IMR-90 (cell line): ENCODE results near the gene FUBP3.

ENCODE experiments used
- FOS ChIP-seq: fragments of 150-350 bp; IDR thresholded peaks from 2 replicates; pipeline ENCODE4 v1.6.1; 2016; ENCODE audit warnings: low read depth, low read length
- MAFK ChIP-seq: IDR thresholded peaks from 2 replicates; pipeline ENCODE4 v1.6.1; 2012; ENCODE audit warnings: low read depth, low read length, improper control_type of control experiment
- MAZ ChIP-seq: IDR thresholded peaks from 2 replicates; pipeline ENCODE4 v1.6.1; 2012; ENCODE audit warnings: low read depth, mild to moderate bottlenecking, low read length, improper control_type of control experiment, moderate library complexity, borderline replicate concordance
- POLR2A ChIP-seq: IDR thresholded peaks from 2 replicates; pipeline ENCODE4 v1.6.1; 2012; ENCODE audit warnings: mild to moderate bottlenecking, low read depth, low read length
- RAD21 ChIP-seq: IDR thresholded peaks from 2 replicates; pipeline ENCODE4 v1.6.1; 2012; ENCODE audit warnings: low read length, improper control_type of control experiment
- RFX5 ChIP-seq: IDR thresholded peaks from 2 replicates; pipeline ENCODE4 v1.8.0; 2012; ENCODE audit warnings: low read depth, mild to moderate bottlenecking, low read length, moderate library complexity
- SMC3 ChIP-seq: fragments of 150-350 bp; IDR thresholded peaks from 2 replicates; pipeline ENCODE4 v1.6.1; 2016; ENCODE audit warnings: low read depth, mild to moderate bottlenecking, antibody characterized with exemption, low read length, moderate library complexity
- TF ChIP-seq, protein P1 (sequence below): conservative IDR thresholded peaks from 2 replicates; pipeline ENCODE4 v1.5.1; 2012; ENCODE audit warnings: mild to moderate bottlenecking, low read depth, low read length, improper control_type of control experiment
- TF ChIP-seq, protein P2 (sequence below): fragments of 150-350 bp; IDR thresholded peaks from 2 replicates; pipeline ENCODE4 v1.6.1; 2016; ENCODE audit warnings: low read depth, mild to moderate bottlenecking, low read length, moderate library complexity, borderline replicate concordance
- TF ChIP-seq, protein P3 (sequence below): fragments of 150-350 bp; IDR thresholded peaks from 2 replicates; pipeline ENCODE4 v1.6.1; 2017; ENCODE audit warnings: mild to moderate bottlenecking, antibody characterized with exemption, low read length, low read depth

DNA sequence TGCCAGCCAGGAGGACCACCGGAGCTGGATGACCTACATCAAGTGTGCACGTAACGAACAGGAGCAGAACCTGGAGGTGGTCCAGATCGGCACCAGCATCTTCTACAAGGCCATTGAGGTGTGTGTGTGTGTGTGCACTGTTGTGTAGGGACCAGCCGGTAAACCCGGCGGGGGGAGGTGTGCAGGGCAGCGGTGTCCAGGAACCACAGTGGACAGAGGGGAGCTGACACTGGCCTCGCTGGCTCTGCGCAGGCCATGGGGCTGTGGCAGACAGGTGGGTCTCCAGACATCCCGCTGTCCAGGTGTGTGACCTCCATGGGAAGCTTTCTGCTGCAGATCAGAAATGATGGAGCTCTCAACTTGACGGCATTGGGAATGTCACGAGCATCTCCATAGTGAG is 88.8 kb downstream of the FUBP3 start:
- TF ChIP-seq, protein P1, sequence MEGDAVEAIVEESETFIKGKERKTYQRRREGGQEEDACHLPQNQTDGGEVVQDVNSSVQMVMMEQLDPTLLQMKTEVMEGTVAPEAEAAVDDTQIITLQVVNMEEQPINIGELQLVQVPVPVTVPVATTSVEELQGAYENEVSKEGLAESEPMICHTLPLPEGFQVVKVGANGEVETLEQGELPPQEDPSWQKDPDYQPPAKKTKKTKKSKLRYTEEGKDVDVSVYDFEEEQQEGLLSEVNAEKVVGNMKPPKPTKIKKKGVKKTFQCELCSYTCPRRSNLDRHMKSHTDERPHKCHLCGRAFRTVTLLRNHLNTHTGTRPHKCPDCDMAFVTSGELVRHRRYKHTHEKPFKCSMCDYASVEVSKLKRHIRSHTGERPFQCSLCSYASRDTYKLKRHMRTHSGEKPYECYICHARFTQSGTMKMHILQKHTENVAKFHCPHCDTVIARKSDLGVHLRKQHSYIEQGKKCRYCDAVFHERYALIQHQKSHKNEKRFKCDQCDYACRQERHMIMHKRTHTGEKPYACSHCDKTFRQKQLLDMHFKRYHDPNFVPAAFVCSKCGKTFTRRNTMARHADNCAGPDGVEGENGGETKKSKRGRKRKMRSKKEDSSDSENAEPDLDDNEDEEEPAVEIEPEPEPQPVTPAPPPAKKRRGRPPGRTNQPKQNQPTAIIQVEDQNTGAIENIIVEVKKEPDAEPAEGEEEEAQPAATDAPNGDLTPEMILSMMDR: no peak
- no peak for TF ChIP-seq RFX5
- no peak for TF ChIP-seq POLR2A
- TF ChIP-seq MAZ: no peak
- TF ChIP-seq, protein P2, sequence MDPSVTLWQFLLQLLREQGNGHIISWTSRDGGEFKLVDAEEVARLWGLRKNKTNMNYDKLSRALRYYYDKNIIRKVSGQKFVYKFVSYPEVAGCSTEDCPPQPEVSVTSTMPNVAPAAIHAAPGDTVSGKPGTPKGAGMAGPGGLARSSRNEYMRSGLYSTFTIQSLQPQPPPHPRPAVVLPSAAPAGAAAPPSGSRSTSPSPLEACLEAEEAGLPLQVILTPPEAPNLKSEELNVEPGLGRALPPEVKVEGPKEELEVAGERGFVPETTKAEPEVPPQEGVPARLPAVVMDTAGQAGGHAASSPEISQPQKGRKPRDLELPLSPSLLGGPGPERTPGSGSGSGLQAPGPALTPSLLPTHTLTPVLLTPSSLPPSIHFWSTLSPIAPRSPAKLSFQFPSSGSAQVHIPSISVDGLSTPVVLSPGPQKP: no peak
- no peak for TF ChIP-seq SMC3
- no peak for TF ChIP-seq RAD21
- TF ChIP-seq, protein P3, sequence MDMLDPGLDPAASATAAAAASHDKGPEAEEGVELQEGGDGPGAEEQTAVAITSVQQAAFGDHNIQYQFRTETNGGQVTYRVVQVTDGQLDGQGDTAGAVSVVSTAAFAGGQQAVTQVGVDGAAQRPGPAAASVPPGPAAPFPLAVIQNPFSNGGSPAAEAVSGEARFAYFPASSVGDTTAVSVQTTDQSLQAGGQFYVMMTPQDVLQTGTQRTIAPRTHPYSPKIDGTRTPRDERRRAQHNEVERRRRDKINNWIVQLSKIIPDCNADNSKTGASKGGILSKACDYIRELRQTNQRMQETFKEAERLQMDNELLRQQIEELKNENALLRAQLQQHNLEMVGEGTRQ: no peak
- no peak for TF ChIP-seq MAFK
- TF ChIP-seq FOS: no peak
